Kidney tubule cell (primary cell): ENCODE data around the gene FOXN1.

ENCODE experiments used
- DNase-seq: peaks from one replicate; pipeline ENCODE4 v3.0.0-alpha.2; 2018; ENCODE audit warnings: low spot score

FOXN1 gene

GRCh38 chr17:28524476-28525424, 18.6 kb downstream of the FOXN1 start:
- DNase-seq = peak; percentile 77

- DNase-seq = no peak
Measured at GRCh38 chr17:28526381-28526780, 20.2 kb downstream of the FOXN1 start.

GRCh38 chr17:28527181-28527681, 21.1 kb downstream of the FOXN1 start:
- DNase-seq = no peak

- no peak for DNase-seq
Measured at GRCh38 chr17:28527859-28528258, 21.7 kb downstream of the FOXN1 start.

- no peak for DNase-seq
Measured at GRCh38 chr17:28528327-28529012, 22.3 kb downstream of the FOXN1 start.

- no peak for DNase-seq
Measured at GRCh38 chr17:28529013-28529400, 22.9 kb downstream of the FOXN1 start.

- no peak for DNase-seq
Measured at GRCh38 chr17:28530250-28530649, 24.1 kb downstream of the FOXN1 start.

GRCh38 chr17:28530926-28531325, 24.8 kb downstream of the FOXN1 start:
- no peak for DNase-seq

- no peak for DNase-seq
Measured at GRCh38 chr17:28532050-28532960, 26.2 kb downstream of the FOXN1 start.

- peak; percentile 32 for DNase-seq
Measured at GRCh38 chr17:28533091-28533807, 27.1 kb downstream of the FOXN1 start.

GRCh38 chr17:28534740-28535375, 28.7 kb downstream of the FOXN1 start:
- DNase-seq = no peak

- no peak for DNase-seq
Measured at GRCh38 chr17:28536532-28537218, 30.5 kb downstream of the FOXN1 start.

GRCh38 chr17:28537219-28537610, 31.1 kb downstream of the FOXN1 start:
- no peak for DNase-seq

- no peak for DNase-seq
Measured at GRCh38 chr17:28538296-28538895, 32.2 kb downstream of the FOXN1 start.

GRCh38 chr17:28540231-28540630, 34.1 kb downstream of the FOXN1 start:
- DNase-seq = no peak

GRCh38 chr17:28541439-28541838, 35.3 kb downstream of the FOXN1 start:
- no peak for DNase-seq

- no peak for DNase-seq
Measured at GRCh38 chr17:28544402-28545140, 38.4 kb downstream of the FOXN1 start.

- DNase-seq = no peak
Measured at GRCh38 chr17:28545141-28545503, 39.0 kb downstream of the FOXN1 start.

- no peak for DNase-seq
Measured at GRCh38 chr17:28545787-28546415, 39.8 kb downstream of the FOXN1 start.
